ENCODE results near the gene UBA1. TPM values are rescaled to one million over a fixed set of nuclear protein-coding genes. Genes with fewer than 3 reads are reported as not detected.

The UBA1 gene
- total and polyA plus RNA-seq, 2 of the 8 experiments (the other 6 are each of a cell fraction or from before 2014, with no cell fraction given), result 313 to 458 TPM

DNA sequence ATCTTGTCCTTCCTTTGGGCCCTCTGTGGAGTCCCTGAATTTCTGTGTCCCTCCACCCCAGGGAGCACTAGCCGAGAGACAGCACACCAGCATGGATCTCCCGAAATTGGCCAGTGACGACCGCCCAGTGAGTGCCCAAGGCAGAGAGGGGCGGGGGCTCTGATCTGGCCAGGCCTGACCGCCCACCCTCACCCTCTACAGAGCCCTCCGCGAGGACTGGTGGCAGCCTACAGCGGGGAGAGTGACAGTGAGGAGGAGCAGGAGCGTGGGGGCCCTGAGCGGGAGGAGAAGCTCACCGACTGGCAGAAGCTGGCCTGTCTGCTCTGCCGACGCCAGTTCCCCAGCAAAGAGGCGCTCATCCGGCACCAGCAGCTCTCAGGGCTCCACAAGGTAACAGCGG lies 8.4 kb upstream of the UBA1 start:
- no peak overlapping the region for H3K14ac ChIP-seq (ENCODE audit: insufficient read length)
- CTCF ChIA-PET (ENCODE audit: partially characterized antibody), result no interaction called here
- no peak for FAIRE-seq

More for the DNA sequence above, 8.4 kb upstream of the UBA1 start:
- H3K79me1 ChIP-seq (ENCODE audit: low read depth, low read length), result no peaks in the 10 kb centered on the region
- H4K20me1 ChIP-seq (replicated peaks in 1 of 2; ENCODE audit: control insufficient read depth in 1 of 2, insufficient read depth in 2 of 2, low read length in 2 of 2), result peaks cover 0 to 2% of the 10 kb centered on the region in 2 experiments
- H3K79me2 ChIP-seq (ENCODE audit: control insufficient read depth in 1 of 2, insufficient read depth in 2 of 2, low read length in 2 of 2), result no peaks in the 10 kb centered on the region
- no peak overlapping the region for H3K4me3 ChIP-seq (ENCODE audit: extremely low read depth in 1 of 4, insufficient read depth in 2 of 4, low read depth in 3 of 4, low read length in 4 of 4)
- TF ChIP-seq KDM1A (IDR thresholded peaks at IDR 0.05; ENCODE audit: borderline replicate concordance, low read length) (no peak), CBX5 (IDR thresholded peaks at IDR 0.05; ENCODE audit: low read depth, low read length) (no peak), TEAD4 (IDR thresholded peaks at IDR 0.05; ENCODE audit: low read depth, low read length) (no peak), CBX8 (IDR thresholded peaks at IDR 0.05; ENCODE audit: borderline replicate concordance, low read depth, low read length) (no peak), POLR2AphosphoS5 (IDR thresholded peaks at IDR 0.05; ENCODE audit: low read depth, low read length) (no peak), FOSL1 (IDR thresholded peaks at IDR 0.05; ENCODE audit: insufficient read depth, low read depth, low read length) (no peak), GABPA (IDR thresholded peaks at IDR 0.05; ENCODE audit: borderline replicate concordance, insufficient read depth, low read length) (no peak)
- no peak overlapping the region for H2BK12ac ChIP-seq (ENCODE audit: low read depth, low read length)
- H2AK5ac ChIP-seq (ENCODE audit: low read depth, low read length), result no peak overlapping the region
- no peak overlapping the region for H2BK5ac ChIP-seq (ENCODE audit: low read depth, low read length)
- H3K36me3 ChIP-seq (ENCODE audit: control insufficient read depth in 2 of 4, insufficient read depth in 4 of 4, low read length in 3 of 4), result peaks cover 2 to 33% (median 18%) of the 10 kb centered on the region in 4 experiments; a peak in 6 of 8 replicates
- H3K4ac ChIP-seq (replicated peaks; ENCODE audit: insufficient read length, low read depth, low read length), result no peak overlapping the region
- peaks cover 0 to 2% (median 0%) of the 10 kb centered on the region in 4 experiments; a peak in 2 of 7 replicates for H3K4me1 ChIP-seq (replicated peaks in 1 of 4; ENCODE audit: control insufficient read depth in 3 of 4, insufficient read depth in 4 of 4, low read length in 3 of 4)
- H2BK20ac ChIP-seq (ENCODE audit: low read length), result no peak overlapping the region
- H4K5ac ChIP-seq (ENCODE audit: insufficient read length, low read depth, low read length), result no peak overlapping the region
- POLR2A ChIA-PET (ENCODE audit: partially characterized antibody), result interaction anchor here (0.5 to 1.2 kb wide), 2 partner anchors 15 to 91 kb away, joined by 3 to 4 read pairs; no protein-coding TSS in a partner anchor
- H3K9me3 ChIP-seq (ENCODE audit: insufficient read depth in 2 of 2, low read depth in 1 of 2, low read length in 1 of 2), result no peaks in the 10 kb centered on the region
- H3K9ac ChIP-seq (replicated peaks in 1 of 4; ENCODE audit: extremely low read depth in 1 of 4, low read depth in 3 of 4, low read length in 3 of 4), result no peak overlapping the region
- no peak overlapping the region for H2AFZ ChIP-seq (ENCODE audit: low read length)
- H4K8ac ChIP-seq (ENCODE audit: extremely low read depth, insufficient read depth, low read length), result no peak overlapping the region
- DNase-seq (ENCODE audit: low read depth in 1 of 2, low spot score in 2 of 2), result no peak
- H3K4me2 ChIP-seq (ENCODE audit: insufficient read depth in 1 of 2, low read depth in 2 of 2, low read length in 2 of 2), result no peak overlapping the region
- H3K27ac ChIP-seq (ENCODE audit: low read depth, low read length), result no peak overlapping the region
- no peak overlapping the region for H2BK120ac ChIP-seq (replicated peaks; ENCODE audit: low read depth, low read length)
- H4K91ac ChIP-seq (replicated peaks; ENCODE audit: insufficient read length, low read length), result no peak overlapping the region
- no peak overlapping the region for H3K23ac ChIP-seq (ENCODE audit: insufficient read length)
- WGBS, 2 experiments (ENCODE audit: extremely low coverage in 1 of 2, insufficient coverage in 1 of 2, insufficient read length in 1 of 2, insufficient replicate concordance in 2 of 2, low coverage in 1 of 2, low lambda C conversion rate in 2 of 2, missing lambda C conversion rate in 1 of 2), result 87% methylated on average over 11 of the region's 17 CpGs; no CpG with 5 or more reads in 1 of the 2 experiments
- H3K18ac ChIP-seq (ENCODE audit: extremely low read depth, low read length), result no peak overlapping the region
- H3K23me2 ChIP-seq (ENCODE audit: low read depth, low read length), result no peaks in the 10 kb centered on the region
- no peak overlapping the region for H3K56ac ChIP-seq (replicated peaks; ENCODE audit: insufficient read length, low read depth, low read length)
- no peaks in the 10 kb centered on the region for H3K27me3 ChIP-seq (replicated peaks in 1 of 4; ENCODE audit: control insufficient read depth in 3 of 4, extremely low read depth in 1 of 4, insufficient read depth in 3 of 4, low read length in 3 of 4)
- no peak overlapping the region for H2BK15ac ChIP-seq (ENCODE audit: low read length)

Data from H1 (cell line).